GM12878 (cell line): ENCODE measurements around the gene TMEM229B. TPM values are rescaled to one million over a fixed set of nuclear protein-coding genes. Genes with fewer than 3 reads are reported as not detected.

Experiments
- ATAC-seq: fragments of 200-7000 bp; cut with Tn5 transposase; 3 replicates; pipeline ENCODE4 v1.9.1; 2020; ENCODE audit warnings: mild to moderate bottlenecking, moderate library complexity
- BruUV-seq: library from RNA; stranded (reverse); fragments of 400-500 nt; replicated peaks from 2 replicates; lab custom pipeline; 2021; lab: Mats Ljungman, UMichigan
- CTCF ChIA-PET: fragments of 300-600 bp; sonication (Branson Sonifier 250); formaldehyde crosslinking; extraction: SDS; loops from one replicate; lab custom pipeline; 2021; ENCODE audit warnings: inconsistent platforms; lab: Yijun Ruan, JAX
- POLR2A ChIA-PET: fragments of 350-600 bp; formaldehyde crosslinking; extraction: SDS; loops from one replicate; lab custom pipeline; 2021; ENCODE audit warnings: inconsistent platforms; lab: Charles Lee
- RAD21 ChIA-PET: fragments of 300-600 bp; sonication (Branson Sonifier 250); formaldehyde crosslinking; loops from one replicate; lab custom pipeline; 2023; ENCODE audit warnings: antibody characterized with exemption; ENCODE audit not compliant: unreplicated experiment; lab: Charles Lee
- SMC1A ChIA-PET: fragments of 300-600 bp; sonication (Branson Sonifier 250); formaldehyde crosslinking; loops from one replicate; lab custom pipeline; 2023; ENCODE audit not compliant: unreplicated experiment, uncharacterized antibody; lab: Charles Lee
- DNase-seq: peaks from one replicate; pipeline ENCODE4 v3.0.0-alpha.2; 2011; ENCODE audit warnings: low read depth, low spot score
- FAIRE-seq: peaks from 3 replicates; lab custom pipeline; 2011; peaks lifted over from hg19 to GRCh38; lab: Jason Lieb, UNC
- H2AFZ ChIP-seq: 2 replicates; pipeline ENCODE4 v1.6.0; 2011; ENCODE audit warnings: low read depth, low read length, control low read depth; ENCODE audit not compliant: control insufficient read depth
- H3K27ac ChIP-seq: 2 replicates; pipeline ENCODE4 v1.5.1; 2011; ENCODE audit warnings: control low read depth; ENCODE audit not compliant: control insufficient read depth, insufficient read depth
- H3K27me3 ChIP-seq, 2 experiments: replicated peaks in 1 of 2; 2 replicates each; pipeline versions ENCODE4 v1.6.0 to v1.6.1; 2011; ENCODE audit warnings: low read length in 1 of 2; ENCODE audit not compliant: control insufficient read depth in 2 of 2, insufficient read depth in 2 of 2
- H3K36me3 ChIP-seq, 2 experiments: 2 replicates each; pipeline ENCODE4 v1.5.1; 2011; ENCODE audit warnings: low read length in 1 of 2; ENCODE audit not compliant: control insufficient read depth in 2 of 2, insufficient read depth in 2 of 2
- H3K4me1 ChIP-seq: 2 replicates; pipeline ENCODE4 v1.6.1; 2011; ENCODE audit warnings: mild to moderate bottlenecking, low read length, moderate library complexity, mixed read lengths; ENCODE audit not compliant: control insufficient read depth, insufficient read depth
- H3K4me2 ChIP-seq: 2 replicates; pipeline ENCODE4 v1.6.0; 2011; ENCODE audit warnings: control low read depth; ENCODE audit not compliant: control insufficient read depth, insufficient read depth
- H3K4me3 ChIP-seq: fragments of 200-600 bp; sonication (generic); 2 replicates; pipeline ENCODE4 v1.5.1; 2016
- H3K79me2 ChIP-seq: 2 replicates; pipeline ENCODE4 v1.6.0; 2011; ENCODE audit warnings: low read length; ENCODE audit not compliant: control insufficient read depth, insufficient read depth
- H3K9ac ChIP-seq: 2 replicates; pipeline ENCODE4 v1.8.0; 2011; ENCODE audit warnings: low read length, control low read depth, mixed read lengths; ENCODE audit not compliant: control insufficient read depth, insufficient read depth
- H3K9me3 ChIP-seq: replicated peaks from 3 replicates; pipeline ENCODE4 v1.5.1; 2011; ENCODE audit warnings: mild to moderate bottlenecking, low read length; ENCODE audit not compliant: control insufficient read depth, insufficient read depth
- H4K20me1 ChIP-seq: 2 replicates; pipeline ENCODE4 v1.6.0; 2011; ENCODE audit not compliant: control insufficient read depth, insufficient read depth
- PAX5 ChIP-seq: IDR thresholded peaks from 2 replicates; pipeline ENCODE4 v1.6.1; 2011; ENCODE audit warnings: low read depth, low read length, borderline replicate concordance
- PML ChIP-seq: IDR thresholded peaks from 2 replicates; pipeline ENCODE4 v1.6.1; 2012; ENCODE audit warnings: low read length, inconsistent platforms
- SUPT20H ChIP-seq: IDR thresholded peaks from 2 replicates; pipeline ENCODE4 v1.6.1; 2011; ENCODE audit warnings: low read depth, mild to moderate bottlenecking, low read length, moderate library complexity, borderline replicate concordance; ENCODE audit not compliant: control insufficient read depth
- ZNF24 ChIP-seq: fragments of 450-650 bp; IDR thresholded peaks from 2 replicates; pipeline ENCODE4 v1.6.1; 2017; ENCODE audit warnings: antibody characterized with exemption, mild to moderate bottlenecking
- WGBS: methylation state at CpG from one replicate; pipeline ENCODE4 v1.1.6; 2016; ENCODE audit warnings: low lambda C conversion rate; ENCODE audit not compliant: insufficient replicate concordance, insufficient coverage; ENCODE audit errors: missing lambda C conversion rate; 5-methylcytosine and 5-hydroxymethylcytosine counted together
- in situ Hi-C: fragments of 300-500 bp; cut with MboI; formaldehyde crosslinking; loops from 9 replicates; pipeline ENCODE4 v1.14.3; 2018; ENCODE audit warnings: mixed read lengths
- intact Hi-C: fragments of 100-400 bp; cut with micrococcal nuclease; formaldehyde crosslinking; loops from one replicate; pipeline ENCODE4 v1.14.2; 2022; ENCODE audit not compliant: unreplicated experiment
- polyA plus RNA-seq, 11 experiments: library from polyadenylated mRNA; depleted of rRNA in 4 of 11; unstranded in 6 of 11; stranded (reverse) in 5 of 11; fragments of >200 nt; fragmentation: Nextera tagmentation in 4 of 11; fragmentation: Illumina TruSeq in 1 of 11; extraction: Ambion mirVana in 4 of 11; extraction: Trizol in 1 of 11; gene quantifications; 1 replicate in 1 of 11; 2 replicates in 10 of 11; pipeline versions ENCODE4 v1.2.1 to v1.2.3, GENCODE V29; 2011 to 2016; ENCODE audit warnings: inconsistent platforms in 2 of 11, missing spikeins in 2 of 11, low read depth in 1 of 11
- total RNA-seq, 4 experiments: library from RNA; depleted of rRNA in 3 of 4; stranded (reverse); fragments of >200 nt in 3 of 4; fragmentation: Illumina TruSeq in 1 of 4; extraction: Trizol in 1 of 4; gene quantifications; 2 replicates each; pipeline versions ENCODE4 v1.2.1 to v1.2.3, GENCODE V29; 2013 to 2021
- TF ChIP-seq, protein P1 (sequence below): IDR thresholded peaks from 2 replicates; pipeline ENCODE4 v1.6.1; 2012; ENCODE audit warnings: mild to moderate bottlenecking, low read depth, low read length
- TF ChIP-seq, protein P2 (sequence below), 3 experiments: IDR thresholded peaks in 2 of 3; conservative IDR thresholded peaks in 1 of 3; 2 replicates each; pipeline ENCODE4 v1.5.1; 2011; ENCODE audit warnings: low read depth in 3 of 3, low read length in 3 of 3, mild to moderate bottlenecking in 3 of 3, control low read depth in 2 of 3, moderate library complexity in 2 of 3, inconsistent platforms in 1 of 3, mixed read lengths in 1 of 3; ENCODE audit not compliant: control insufficient read depth in 2 of 3, insufficient read depth in 1 of 3; ENCODE audit errors: extremely low read depth in 1 of 3

The TMEM229B gene
- total and polyA plus RNA-seq, 10 of the 15 experiments (the other 5 are each of a cell fraction or from before 2014, with no cell fraction given): 0.24 to 5.3 (median 1.7) TPM

DNA sequence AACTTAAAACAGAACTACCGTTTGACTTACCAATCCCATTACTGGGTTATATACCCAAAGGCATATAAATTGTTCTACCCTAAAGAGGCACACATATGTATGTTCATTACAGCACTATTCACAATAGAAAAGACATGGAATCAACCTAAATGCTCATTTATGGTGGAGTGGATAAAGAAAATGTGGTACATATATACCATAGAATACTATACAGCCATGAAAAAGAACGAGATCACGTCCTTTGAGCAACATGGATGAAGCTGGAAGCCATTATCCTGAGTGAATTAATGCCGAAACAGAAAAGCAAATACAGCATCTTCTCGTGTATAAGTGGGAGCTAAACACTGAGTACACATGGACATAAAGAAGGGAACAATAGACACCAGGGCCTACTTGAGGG, 31.8 kb downstream of the TMEM229B start:
- DNase-seq: no peak
- in situ Hi-C loops: no loop called here
- Histone ChIP-seq H3K4me1 (no peaks in the 10 kb centered on the region), H3K36me3 (no peaks in the 10 kb centered on the region), H3K4me2 (no peak overlapping the region)
- intact Hi-C loops: no loop called here
- WGBS: 29% methylated on average over 5 of the region's 5 CpGs
- no peak for TF ChIP-seq PAX5
- TF ChIP-seq, all 136 proteins: peak for 0
- Histone ChIP-seq H3K79me2 (no peaks in the 10 kb centered on the region), H2AFZ (no peak overlapping the region), H4K20me1 (no peaks in the 10 kb centered on the region), H3K9me3 (no peaks in the 10 kb centered on the region), H3K4me3 (no peak overlapping the region), H3K9ac (no peak overlapping the region), H3K27ac (no peak overlapping the region), H3K27me3 (no peaks in the 10 kb centered on the region)
- ChIA-PET POLR2A (no interaction called here), RAD21 (no interaction called here), CTCF (interaction anchor here (1.4 kb wide), 2 partner anchors 10 to 97 kb away, joined by 3 to 5 read pairs; partner anchors contain the start of genes ATP6V1D and EIF2S1), SMC1A (interaction anchor here (0.7 to 1.2 kb wide), 2 partner anchors 31 to 723 kb away, joined by 3 read pairs; no protein-coding TSS in a partner anchor)
- no TSS peak for BruUV-seq
- ATAC-seq (no peak), FAIRE-seq (no peak)

DNA sequence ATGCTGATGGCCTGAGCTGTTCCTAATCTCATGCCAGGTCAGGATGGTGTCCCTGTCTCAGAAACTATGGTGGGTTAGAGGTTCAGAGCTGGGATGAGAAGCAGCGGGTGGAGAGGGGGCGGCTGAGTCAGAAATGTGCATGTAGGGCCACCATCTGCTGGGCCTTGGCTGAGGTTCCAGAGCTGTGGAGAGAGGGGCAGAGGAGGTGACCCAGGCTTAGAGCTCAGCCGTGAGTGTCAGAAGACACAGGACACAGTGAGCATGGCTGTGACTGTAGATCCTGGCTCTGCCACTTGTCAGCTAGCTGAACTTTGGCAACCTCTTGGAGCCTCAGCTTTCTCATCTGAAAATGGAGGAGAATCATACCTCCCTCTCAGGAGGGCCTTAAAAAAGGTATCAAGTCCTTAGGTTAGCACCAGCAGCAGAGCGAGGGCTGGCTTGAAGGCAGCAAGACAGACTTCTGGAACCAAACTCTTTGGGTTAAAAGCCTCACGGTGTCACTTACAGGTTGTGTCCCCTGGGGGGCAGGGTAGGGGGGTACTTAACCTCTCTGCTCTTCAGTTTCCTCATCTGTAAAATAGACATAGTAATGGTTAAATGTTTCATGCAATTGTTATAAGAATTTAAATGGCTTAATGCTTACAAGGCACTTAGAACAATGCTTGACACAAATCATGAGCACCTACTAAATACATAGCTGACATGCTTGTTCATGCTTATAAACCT, 34.8 kb downstream of the TMEM229B start:
- H3K36me3 ChIP-seq: no peaks in the 10 kb centered on the region
- ChIA-PET RAD21 (interaction anchor here (1.0 to 1.9 kb wide), 2 partner anchors 26 to 118 kb away, joined by 3 to 4 read pairs; no protein-coding TSS in a partner anchor), CTCF (interaction anchor here (0.6 to 1.1 kb wide), 3 partner anchors 8 to 117 kb away, joined by 3 to 4 read pairs (median 3); no protein-coding TSS in a partner anchor), POLR2A (no interaction called here), SMC1A (interaction anchor here (0.9 to 1.6 kb wide), 3 partner anchors 9 to 118 kb away, joined by 3 to 4 read pairs (median 3); no protein-coding TSS in a partner anchor)
- in situ Hi-C loops: no loop called here
- no peaks in the 10 kb centered on the region for H4K20me1 ChIP-seq
- no TSS peak for BruUV-seq
- FAIRE-seq (no peak), ATAC-seq (no peak), DNase-seq (no peak)
- no peak overlapping the region for H2AFZ ChIP-seq
- H3K4me3 ChIP-seq: no peak overlapping the region
- H3K9ac ChIP-seq: no peak overlapping the region
- H3K27ac ChIP-seq: no peak overlapping the region
- H3K9me3 ChIP-seq: no peaks in the 10 kb centered on the region; the same call in 2 of the 3 replicates
- no peaks in the 10 kb centered on the region for H3K79me2 ChIP-seq
- H3K27me3 ChIP-seq: no peaks in the 10 kb centered on the region
- intact Hi-C loops: no loop called here
- 55% methylated on average over 5 of the region's 5 CpGs for WGBS
- no peaks in the 10 kb centered on the region for H3K4me1 ChIP-seq
- no peak for TF ChIP-seq ZNF24
- no peak for TF ChIP-seq SUPT20H
- TF ChIP-seq, protein P1, sequence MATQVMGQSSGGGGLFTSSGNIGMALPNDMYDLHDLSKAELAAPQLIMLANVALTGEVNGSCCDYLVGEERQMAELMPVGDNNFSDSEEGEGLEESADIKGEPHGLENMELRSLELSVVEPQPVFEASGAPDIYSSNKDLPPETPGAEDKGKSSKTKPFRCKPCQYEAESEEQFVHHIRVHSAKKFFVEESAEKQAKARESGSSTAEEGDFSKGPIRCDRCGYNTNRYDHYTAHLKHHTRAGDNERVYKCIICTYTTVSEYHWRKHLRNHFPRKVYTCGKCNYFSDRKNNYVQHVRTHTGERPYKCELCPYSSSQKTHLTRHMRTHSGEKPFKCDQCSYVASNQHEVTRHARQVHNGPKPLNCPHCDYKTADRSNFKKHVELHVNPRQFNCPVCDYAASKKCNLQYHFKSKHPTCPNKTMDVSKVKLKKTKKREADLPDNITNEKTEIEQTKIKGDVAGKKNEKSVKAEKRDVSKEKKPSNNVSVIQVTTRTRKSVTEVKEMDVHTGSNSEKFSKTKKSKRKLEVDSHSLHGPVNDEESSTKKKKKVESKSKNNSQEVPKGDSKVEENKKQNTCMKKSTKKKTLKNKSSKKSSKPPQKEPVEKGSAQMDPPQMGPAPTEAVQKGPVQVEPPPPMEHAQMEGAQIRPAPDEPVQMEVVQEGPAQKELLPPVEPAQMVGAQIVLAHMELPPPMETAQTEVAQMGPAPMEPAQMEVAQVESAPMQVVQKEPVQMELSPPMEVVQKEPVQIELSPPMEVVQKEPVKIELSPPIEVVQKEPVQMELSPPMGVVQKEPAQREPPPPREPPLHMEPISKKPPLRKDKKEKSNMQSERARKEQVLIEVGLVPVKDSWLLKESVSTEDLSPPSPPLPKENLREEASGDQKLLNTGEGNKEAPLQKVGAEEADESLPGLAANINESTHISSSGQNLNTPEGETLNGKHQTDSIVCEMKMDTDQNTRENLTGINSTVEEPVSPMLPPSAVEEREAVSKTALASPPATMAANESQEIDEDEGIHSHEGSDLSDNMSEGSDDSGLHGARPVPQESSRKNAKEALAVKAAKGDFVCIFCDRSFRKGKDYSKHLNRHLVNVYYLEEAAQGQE: no peak
- no peak for TF ChIP-seq PML
- TF ChIP-seq, protein P2, sequence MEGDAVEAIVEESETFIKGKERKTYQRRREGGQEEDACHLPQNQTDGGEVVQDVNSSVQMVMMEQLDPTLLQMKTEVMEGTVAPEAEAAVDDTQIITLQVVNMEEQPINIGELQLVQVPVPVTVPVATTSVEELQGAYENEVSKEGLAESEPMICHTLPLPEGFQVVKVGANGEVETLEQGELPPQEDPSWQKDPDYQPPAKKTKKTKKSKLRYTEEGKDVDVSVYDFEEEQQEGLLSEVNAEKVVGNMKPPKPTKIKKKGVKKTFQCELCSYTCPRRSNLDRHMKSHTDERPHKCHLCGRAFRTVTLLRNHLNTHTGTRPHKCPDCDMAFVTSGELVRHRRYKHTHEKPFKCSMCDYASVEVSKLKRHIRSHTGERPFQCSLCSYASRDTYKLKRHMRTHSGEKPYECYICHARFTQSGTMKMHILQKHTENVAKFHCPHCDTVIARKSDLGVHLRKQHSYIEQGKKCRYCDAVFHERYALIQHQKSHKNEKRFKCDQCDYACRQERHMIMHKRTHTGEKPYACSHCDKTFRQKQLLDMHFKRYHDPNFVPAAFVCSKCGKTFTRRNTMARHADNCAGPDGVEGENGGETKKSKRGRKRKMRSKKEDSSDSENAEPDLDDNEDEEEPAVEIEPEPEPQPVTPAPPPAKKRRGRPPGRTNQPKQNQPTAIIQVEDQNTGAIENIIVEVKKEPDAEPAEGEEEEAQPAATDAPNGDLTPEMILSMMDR (IDR thresholded peaks at IDR 0.05 in 2 of 3, conservative IDR thresholded peaks at IDR 0.05 in 1 of 3; ENCODE audit: control insufficient read depth in 2 of 3, extremely low read depth in 1 of 3, insufficient read depth in 1 of 3, low read depth in 3 of 3, low read length in 3 of 3): 0 out of 6 replicates have a peak, but pooled peaks of 1 of the 3 experiments have one; percentile 12
- H3K4me2 ChIP-seq: no peak overlapping the region
